SHP77 (cell line): ENCODE measurements around the gene TCP1.
A peak's percentile ranks its signal among the peaks of the same experiment; 100 is the strongest.
"Not testable (repeated sequence)": the region's sequence is repeated elsewhere in the genome, so short reads cannot be mapped to it uniquely, and the experiment has no call there.

ENCODE experiments used
- DNase-seq, 2 experiments: peaks; one replicate each; lab custom pipeline; 2025; lab: John Stamatoyannopoulos, UW

Gene TCP1

DNA sequence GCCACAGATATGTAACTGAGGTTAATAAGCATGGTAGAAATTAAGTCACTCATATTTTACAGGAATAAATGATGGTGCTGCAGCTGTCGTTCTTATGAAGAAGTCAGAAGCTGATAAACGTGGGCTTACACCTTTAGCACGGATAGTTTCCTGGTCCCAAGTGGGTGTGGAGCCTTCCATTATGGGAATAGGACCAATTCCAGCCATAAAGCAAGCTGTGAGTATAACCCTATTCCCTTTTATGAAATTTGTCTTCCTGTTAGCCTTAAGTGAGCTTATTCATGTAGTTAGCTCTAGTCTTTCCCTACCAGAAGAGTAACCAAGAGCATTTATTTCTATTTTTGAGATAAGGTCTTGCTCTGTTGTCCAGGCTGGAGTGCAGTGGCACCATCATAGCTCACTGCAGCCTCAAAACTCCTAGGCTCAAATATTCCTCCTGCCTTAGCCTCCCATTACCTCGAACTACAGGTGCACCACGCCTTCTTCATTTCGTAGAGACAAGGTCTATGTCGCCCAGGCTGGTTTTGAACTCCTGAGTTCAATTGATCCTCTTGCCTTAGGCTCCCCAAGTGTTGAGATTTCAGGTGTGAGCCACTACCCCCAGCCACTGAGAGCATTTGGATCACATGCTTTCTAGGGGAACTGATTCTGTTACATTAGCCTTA, 12.0 kb downstream of the TCP1 start:
- no peak for DNase-seq

- no peak for DNase-seq
Measured at GRCh38 chr6:159772196-159772595, 17.2 kb downstream of the TCP1 start.

GRCh38 chr6:159769470-159769869, 19.9 kb downstream of the TCP1 start:
- no peak for DNase-seq

- no peak for DNase-seq
Measured at GRCh38 chr6:159766906-159767305, 22.5 kb downstream of the TCP1 start.

DNA sequence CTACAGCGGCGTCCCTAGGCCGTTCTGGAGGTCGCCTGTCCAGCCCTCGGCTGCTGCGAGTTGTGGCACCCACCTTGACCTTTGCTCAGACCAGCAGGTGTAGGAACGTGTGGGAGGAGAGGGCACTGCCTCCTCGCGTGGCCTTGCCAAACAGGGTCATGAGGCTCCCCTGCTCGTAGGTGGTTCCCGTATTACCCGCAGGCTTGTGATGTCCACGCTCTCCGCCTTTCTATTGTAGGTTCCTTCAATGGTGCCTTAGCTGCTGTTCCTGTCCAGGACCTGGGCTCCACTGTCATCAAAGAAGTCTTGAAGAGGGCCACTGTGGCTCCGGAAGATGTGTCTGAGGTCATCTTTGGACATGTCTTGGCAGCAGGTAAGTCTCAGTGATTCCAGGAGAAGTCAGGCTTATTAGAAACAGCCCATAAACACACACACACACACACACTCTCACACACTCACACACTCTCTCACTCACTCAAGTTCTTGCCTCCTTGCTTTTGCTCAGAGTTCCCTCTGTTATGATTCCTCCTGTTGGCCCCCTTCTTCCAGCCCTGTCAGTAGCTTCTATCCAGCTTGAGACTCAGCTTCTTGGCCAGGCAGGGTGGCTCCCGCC, 26.6 kb downstream of the TCP1 start:
- no peak for DNase-seq

GRCh38 chr6:159761873-159762680, 27.3 kb downstream of the TCP1 start, which contains the start of gene ACAT2:
Gene ACAT2, plus strand, starts transcription at chr6:159762045. Its CDS starts 43 bp downstream, at chr6:159762088.
- peak; percentile 95 to 98 for DNase-seq

DNA sequence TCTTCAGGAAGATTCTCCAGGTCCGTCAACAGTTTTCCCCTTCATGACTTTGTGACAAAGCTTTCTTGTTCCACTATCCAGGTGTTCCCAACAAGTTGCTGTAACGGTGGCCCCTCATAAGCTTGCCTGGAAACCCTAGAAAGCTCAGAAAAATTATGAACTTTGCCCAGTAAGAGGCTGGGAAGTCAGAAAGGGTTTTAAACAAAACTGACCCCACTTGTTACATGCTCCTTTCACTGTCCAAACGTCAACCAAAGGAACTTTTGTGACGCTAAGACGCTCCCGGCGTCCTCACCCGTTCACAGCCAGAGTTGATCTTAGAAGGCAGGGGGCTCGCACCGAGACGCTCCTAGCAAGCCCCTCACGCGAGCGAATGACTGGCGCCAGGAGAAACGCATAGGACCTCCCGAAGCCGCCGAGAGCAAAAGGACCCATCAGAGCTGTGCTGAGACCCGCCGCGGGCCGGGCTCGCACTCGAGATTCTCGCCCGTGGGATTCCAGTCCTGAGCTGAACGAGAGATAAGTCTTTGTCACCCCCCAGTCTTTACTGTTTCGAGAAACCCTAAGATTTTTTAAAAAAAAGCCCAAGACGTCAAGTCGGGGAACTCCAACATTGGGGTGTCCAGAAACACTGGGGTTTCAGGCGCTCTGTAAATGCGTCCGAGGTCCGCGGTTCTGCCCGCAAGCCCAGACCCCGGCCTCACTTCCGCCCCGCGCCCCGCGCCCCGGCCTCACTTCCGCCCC, 28.1 kb downstream of the TCP1 start:
- peak in 1 of 2 experiments; percentile 60 for DNase-seq

DNA sequence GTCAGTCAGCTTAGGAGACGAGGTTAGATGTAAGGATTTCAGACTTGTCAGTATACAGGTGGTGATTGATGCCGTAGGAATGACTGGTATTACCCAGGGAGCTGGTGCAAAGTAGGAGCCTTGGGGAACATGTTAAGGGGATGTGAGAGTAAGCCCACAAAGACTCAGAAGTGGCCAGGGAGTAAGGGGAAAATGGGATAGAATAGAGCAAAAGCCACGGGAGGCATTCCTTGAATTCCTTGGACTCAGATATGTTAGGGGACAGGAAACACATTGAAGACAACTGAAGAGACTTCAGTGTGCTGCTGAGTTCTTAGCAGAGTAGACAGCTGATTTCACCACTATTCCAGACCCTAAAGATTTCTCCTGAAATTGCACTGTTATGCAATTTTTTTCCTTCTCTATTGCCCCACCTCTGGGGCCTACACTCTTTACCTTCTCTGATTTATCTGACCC, 28.8 kb downstream of the TCP1 start:
- no peak for DNase-seq

- DNase-seq = no peak
Measured at GRCh38 chr6:159759645-159760044, 29.8 kb downstream of the TCP1 start.

- no peak for DNase-seq
Measured at GRCh38 chr6:159758031-159759001, 31.1 kb downstream of the TCP1 start.

DNA sequence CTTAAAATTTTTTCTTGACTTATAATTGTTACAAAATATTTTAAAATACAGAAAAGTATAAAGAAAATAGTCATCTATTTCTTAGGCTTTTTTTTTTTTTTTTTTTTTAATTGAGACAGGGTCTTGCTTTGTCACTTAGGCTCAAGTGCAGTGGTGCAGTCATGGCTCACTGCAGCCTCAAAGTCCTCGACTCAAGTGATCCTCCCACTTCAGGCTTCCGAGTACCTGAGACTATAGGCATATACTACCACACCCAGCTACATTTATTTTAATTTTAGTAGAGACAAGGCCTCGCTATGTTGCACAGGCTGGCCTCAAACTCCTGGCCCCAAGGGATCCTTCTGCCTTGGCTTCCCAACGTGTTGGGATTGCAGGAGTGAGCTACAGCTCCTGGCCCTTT, 32.9 kb downstream of the TCP1 start:
- no peak for DNase-seq

DNA sequence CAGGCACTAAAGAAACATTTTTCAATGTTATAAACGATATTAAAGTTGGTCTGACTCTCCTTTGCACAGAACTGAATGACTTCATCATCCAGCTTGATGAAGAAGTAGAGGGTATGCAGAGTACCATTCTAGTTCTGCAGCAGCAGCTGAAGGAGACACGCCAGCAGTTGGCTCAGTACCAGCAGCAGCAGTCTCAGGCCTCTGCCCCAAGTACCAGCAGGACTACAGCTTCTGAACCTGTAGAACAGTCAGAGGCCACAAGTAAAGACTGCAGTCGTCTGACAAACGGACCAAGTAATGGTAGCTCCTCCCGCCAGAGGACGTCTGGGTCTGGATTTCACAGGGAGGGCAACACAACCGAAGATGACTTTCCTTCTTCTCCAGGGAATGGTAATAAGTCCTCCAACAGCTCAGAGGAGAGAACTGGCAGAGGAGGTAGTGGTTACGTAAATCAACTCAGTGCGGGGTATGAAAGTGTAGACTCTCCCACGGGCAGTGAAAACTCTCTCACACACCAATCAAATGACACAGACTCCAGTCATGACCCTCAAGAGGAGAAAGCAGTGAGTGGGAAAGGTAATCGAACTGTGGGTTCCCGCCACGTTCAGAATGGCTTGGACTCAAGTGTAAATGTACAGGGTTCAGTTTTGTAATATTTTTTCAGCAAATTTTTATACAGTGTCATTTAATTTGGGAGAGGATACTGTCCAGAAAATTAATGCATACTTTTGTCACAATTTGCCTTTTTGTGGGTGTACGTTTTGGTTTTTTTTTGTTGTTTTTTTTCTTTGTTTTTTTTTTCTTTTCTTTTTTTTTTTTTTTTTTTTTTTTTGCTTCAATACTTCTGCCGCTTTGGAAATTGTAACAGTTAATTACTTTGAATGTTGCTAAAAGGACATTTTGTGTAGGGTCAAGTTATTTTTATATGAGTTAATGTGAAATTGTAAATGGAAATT, 34.2 kb downstream of the TCP1 start:
- no peak for DNase-seq

GRCh38 chr6:159754401-159754800, 35.0 kb downstream of the TCP1 start:
- DNase-seq = no peak

GRCh38 chr6:159753081-159753872, 36.1 kb downstream of the TCP1 start:
- DNase-seq = no peak

DNA sequence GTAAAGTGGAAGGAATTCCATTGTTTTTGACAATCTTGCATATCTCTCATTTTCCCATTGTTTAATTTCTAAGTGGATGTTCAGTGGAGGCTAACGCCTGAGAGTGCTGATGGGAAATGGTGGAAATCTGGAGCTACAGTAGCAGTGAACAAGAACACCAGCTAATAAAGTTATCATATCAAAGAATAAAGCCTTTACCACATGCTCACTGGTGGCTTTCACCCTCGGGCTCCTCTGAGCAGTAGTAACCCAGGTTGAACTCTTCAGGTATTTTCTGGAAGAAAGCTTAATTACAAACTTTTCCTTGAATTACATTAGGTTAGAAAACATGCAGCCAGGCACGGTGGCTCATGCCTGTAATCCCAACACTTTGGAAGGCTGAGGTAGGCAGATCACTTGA, 38.0 kb downstream of the TCP1 start:
- DNase-seq = no peak

DNA sequence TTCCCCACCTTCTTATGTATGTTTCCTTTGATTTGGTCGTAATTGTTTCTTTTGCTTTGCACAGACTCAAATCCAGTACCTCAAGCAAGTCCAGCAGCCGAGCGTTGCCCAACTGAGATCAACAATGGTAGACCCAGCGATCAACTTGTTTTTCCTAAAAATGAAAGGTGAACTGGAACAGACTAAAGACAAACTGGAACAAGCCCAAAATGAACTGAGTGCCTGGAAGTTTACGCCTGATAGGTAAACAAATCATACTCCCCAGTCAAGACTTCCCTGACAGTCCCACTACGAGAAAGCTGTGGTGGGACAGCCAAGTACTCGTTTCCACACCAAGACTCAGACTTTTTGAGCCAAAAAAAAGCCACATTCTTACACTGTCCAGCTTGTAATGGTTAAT, 41.3 kb downstream of the TCP1 start:
- not testable (repeated sequence) for DNase-seq

- no peak for DNase-seq
Measured at GRCh38 chr6:159746759-159747158, 42.6 kb downstream of the TCP1 start.

DNA sequence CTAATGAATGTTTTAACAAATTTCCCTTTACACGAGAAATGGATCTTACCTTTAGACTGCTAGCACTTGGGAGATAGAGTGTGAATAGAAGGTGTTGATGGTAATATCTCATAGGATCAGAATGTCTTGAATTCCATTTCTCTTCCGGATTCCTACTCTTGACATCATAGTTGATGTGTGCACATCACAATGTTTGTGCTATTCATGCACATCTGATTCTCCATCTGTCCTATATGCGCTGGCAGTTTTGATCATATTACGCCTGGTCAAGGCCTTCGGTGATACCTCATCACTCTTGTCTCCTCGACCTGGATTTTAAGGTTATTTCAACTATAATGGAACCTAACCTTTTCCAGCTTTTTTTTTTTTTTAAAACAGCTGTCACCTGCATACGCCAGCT, 44.3 kb downstream of the TCP1 start:
- no peak for DNase-seq

- no peak for DNase-seq
Measured at GRCh38 chr6:159742165-159742564, 47.2 kb downstream of the TCP1 start.
